CD4-positive, CD25-positive, alpha-beta regulatory T cell (primary cell): ENCODE data around the gene LYST. TPM values are rescaled to one million over a fixed set of nuclear protein-coding genes. Genes with fewer than 3 reads are reported as not detected.

Source experiments
- ATAC-seq, 2 donors: fragments of 150-1000 bp; cut with Tn5 transposase; one replicate each; pipeline ENCODE4 v1.10.0; 2021; ENCODE audit warnings: low read depth in 2 of 2, moderate number of reproducible peaks in 2 of 2, moderate library complexity in 1 of 2
- DNase-seq, 3 donors: peaks; one replicate each; pipeline versions ENCODE4 v3.0.0 to v3.0.0-alpha.2; 2012 to 2022; ENCODE audit warnings: mixed read lengths in 1 of 3
- H3K27ac ChIP-seq: one replicate; pipeline ENCODE4 v1.7.0; 2013; ENCODE audit warnings: mild to moderate bottlenecking, low read length; ENCODE audit not compliant: insufficient read depth, poor library complexity, severe bottlenecking
- H3K27me3 ChIP-seq: one replicate; pipeline ENCODE4 v1.7.0; 2013; ENCODE audit warnings: low read length; ENCODE audit not compliant: control insufficient read depth, insufficient read depth
- H3K36me3 ChIP-seq: one replicate; pipeline ENCODE4 v1.7.0; 2013; ENCODE audit warnings: mild to moderate bottlenecking, low read length, moderate library complexity; ENCODE audit not compliant: control insufficient read depth, insufficient read depth
- H3K4me1 ChIP-seq: 2 replicates; pipeline ENCODE4 v1.7.0; 2013; ENCODE audit warnings: mild to moderate bottlenecking, low read length; ENCODE audit not compliant: insufficient read depth, control insufficient read depth, poor library complexity, severe bottlenecking
- H3K4me3 ChIP-seq: one replicate; pipeline ENCODE4 v1.7.0; 2013; ENCODE audit warnings: low read depth, mild to moderate bottlenecking, low read length, moderate library complexity
- H3K9me3 ChIP-seq, 2 experiments: 1 replicate in 1 of 2; 2 replicates in 1 of 2; pipeline ENCODE4 v1.7.0; 2013; ENCODE audit warnings: low read length in 2 of 2, mild to moderate bottlenecking in 1 of 2, moderate library complexity in 1 of 2; ENCODE audit not compliant: control insufficient read depth in 2 of 2
- H3K27ac Mint-ChIP-seq, 3 donors: one replicate each; pipeline ENCODE4 v1.8.0; 2020 to 2022; ENCODE audit warnings: mild to moderate bottlenecking in 3 of 3, mixed read lengths in 3 of 3, moderate library complexity in 2 of 3
- H3K27me3 Mint-ChIP-seq: one replicate; pipeline ENCODE4 v1.8.0; 2022; ENCODE audit warnings: mild to moderate bottlenecking, mixed read lengths
- H3K36me3 Mint-ChIP-seq: one replicate; pipeline ENCODE4 v1.8.0; 2020; ENCODE audit warnings: mixed read lengths
- H3K4me1 Mint-ChIP-seq, 4 donors: one replicate each; pipeline ENCODE4 v1.8.0; 2020 to 2022; ENCODE audit warnings: mixed read lengths in 4 of 4, mild to moderate bottlenecking in 1 of 4
- H3K4me3 Mint-ChIP-seq, 4 donors: one replicate each; pipeline ENCODE4 v1.8.0; 2020 to 2022; ENCODE audit warnings: mild to moderate bottlenecking in 4 of 4, mixed read lengths in 4 of 4, moderate library complexity in 3 of 4
- H3K9me3 Mint-ChIP-seq, 7 donors: one replicate each; pipeline ENCODE4 v1.8.0; 2020 to 2022; ENCODE audit warnings: mixed read lengths in 7 of 7, mild to moderate bottlenecking in 3 of 7, moderate library complexity in 2 of 7
- polyA plus RNA-seq, 4 donors: library from polyadenylated mRNA; unstranded; fragments of 300-500 nt; fragmentation: Illumina TruSeq; gene quantifications; one replicate each; pipeline ENCODE4 v1.2.3, GENCODE V29; 2021
- total RNA-seq: library from RNA; stranded (reverse); gene quantifications from one replicate; pipeline ENCODE4 v1.2.3, GENCODE V29; 2022

LYST gene
- total and polyA plus RNA-seq, 5 donors from 2014 or later, result 8.1 to 32.5 (median 9.6) TPM

GRCh38 chr1:235708390-235708962 lies 158.2 kb downstream of the LYST start:
- Histone ChIP-seq H3K9me3 (no peaks in the 10 kb centered on the region), H3K27me3 (no peaks in the 10 kb centered on the region), H3K4me3 (no peak overlapping the region), H3K27ac (no peak overlapping the region), H3K4me1 (no peaks in the 10 kb centered on the region), H3K36me3 (peaks cover 9% of the 10 kb centered on the region)
- H3K27ac Mint-ChIP-seq, result no peak overlapping the region
- no peaks in the 10 kb centered on the region for H3K27me3 Mint-ChIP-seq
- no peak overlapping the region for H3K4me3 Mint-ChIP-seq
- peaks cover 55% of the 10 kb centered on the region for H3K36me3 Mint-ChIP-seq
- no peaks in the 10 kb centered on the region for H3K9me3 Mint-ChIP-seq
- ATAC-seq (no peak), DNase-seq (no peak)
- H3K4me1 Mint-ChIP-seq, result peaks cover 0 to 2% (median 0%) of the 10 kb centered on the region in 4 donors

- ATAC-seq (no peak), DNase-seq (no peak)
- Histone ChIP-seq H3K4me1 (no peaks in the 10 kb centered on the region), H3K27me3 (no peaks in the 10 kb centered on the region), H3K36me3 (peaks cover 21% of the 10 kb centered on the region), H3K9me3 (no peaks in the 10 kb centered on the region), H3K27ac (no peak overlapping the region), H3K4me3 (no peak overlapping the region)
- Mint-ChIP-seq H3K36me3 (peaks cover 61% of the 10 kb centered on the region), H3K4me1 (no peaks in the 10 kb centered on the region), H3K4me3 (no peak overlapping the region), H3K9me3 (no peaks in the 10 kb centered on the region), H3K27ac (no peak overlapping the region), H3K27me3 (no peaks in the 10 kb centered on the region)
These were observed 163.2 kb downstream of the LYST start for GRCh38 chr1:235703506-235703905.

- Mint-ChIP-seq H3K27me3 (no peaks in the 10 kb centered on the region), H3K4me1 (peaks cover 0 to 2% (median 0%) of the 10 kb centered on the region in 4 donors), H3K36me3 (peaks cover 59% of the 10 kb centered on the region), H3K27ac (peak overlapping the region in 1 of 3 donors; percentile 47), H3K9me3 (no peaks in the 10 kb centered on the region), H3K4me3 (no peak overlapping the region)
- no peak overlapping the region for H3K27ac ChIP-seq
- DNase-seq, result no peak
- no peak overlapping the region for H3K4me3 ChIP-seq
- no peaks in the 10 kb centered on the region for H3K4me1 ChIP-seq
- peaks cover 19% of the 10 kb centered on the region for H3K36me3 ChIP-seq
- ATAC-seq, result no peak
- no peaks in the 10 kb centered on the region for H3K27me3 ChIP-seq
- no peaks in the 10 kb centered on the region for H3K9me3 ChIP-seq
These were observed 164.3 kb downstream of the LYST start for GRCh38 chr1:235702412-235702811.

- peak overlapping the region in 1 of 3 donors; percentile 2 for H3K27ac Mint-ChIP-seq
- H3K36me3 Mint-ChIP-seq, result peaks cover 68% of the 10 kb centered on the region
These were observed 169.2 kb downstream of the LYST start for GRCh38 chr1:235697508-235697907.

GRCh38 chr1:235689356-235689755 lies 177.3 kb downstream of the LYST start:
- Mint-ChIP-seq H3K27me3 (no peaks in the 10 kb centered on the region), H3K36me3 (peaks cover 47% of the 10 kb centered on the region), H3K9me3 (no peaks in the 10 kb centered on the region), H3K27ac (no peak overlapping the region), H3K4me1 (no peaks in the 10 kb centered on the region), H3K4me3 (no peak overlapping the region)
- Histone ChIP-seq H3K4me1 (no peaks in the 10 kb centered on the region), H3K27ac (no peak overlapping the region), H3K4me3 (no peak overlapping the region), H3K27me3 (no peaks in the 10 kb centered on the region), H3K9me3 (no peaks in the 10 kb centered on the region), H3K36me3 (peaks cover 15% of the 10 kb centered on the region)
- ATAC-seq, result no peak
- DNase-seq, result no peak

More at GRCh38 chr1:235697508-235697907, 169.2 kb downstream of the LYST start:
- H3K4me1 Mint-ChIP-seq, result peaks cover 0 to 4% (median 0%) of the 10 kb centered on the region in 4 donors
- no peaks in the 10 kb centered on the region for H3K27me3 ChIP-seq
- DNase-seq (peak in 1 of 3 donors; percentile 35), ATAC-seq (no peak)
- H3K4me3 Mint-ChIP-seq, result no peak overlapping the region
- peaks cover 18% of the 10 kb centered on the region for H3K36me3 ChIP-seq
- no peak overlapping the region for H3K27ac ChIP-seq
- no peak overlapping the region for H3K4me3 ChIP-seq
- H3K9me3 ChIP-seq, result no peaks in the 10 kb centered on the region
- no peaks in the 10 kb centered on the region for H3K4me1 ChIP-seq
- H3K9me3 Mint-ChIP-seq, result no peaks in the 10 kb centered on the region
- no peaks in the 10 kb centered on the region for H3K27me3 Mint-ChIP-seq

- no peak for DNase-seq
- no peak overlapping the region for H3K27ac ChIP-seq
- peaks cover 48% of the 10 kb centered on the region for H3K36me3 Mint-ChIP-seq
- peaks cover 15% of the 10 kb centered on the region for H3K36me3 ChIP-seq
- H3K4me1 ChIP-seq, result no peaks in the 10 kb centered on the region
- H3K9me3 ChIP-seq, result no peaks in the 10 kb centered on the region
- no peak overlapping the region for H3K27ac Mint-ChIP-seq
- no peak overlapping the region for H3K4me3 Mint-ChIP-seq
- H3K27me3 ChIP-seq, result no peaks in the 10 kb centered on the region
- no peak overlapping the region for H3K4me3 ChIP-seq
- H3K9me3 Mint-ChIP-seq, result no peaks in the 10 kb centered on the region
- no peak for ATAC-seq
- H3K27me3 Mint-ChIP-seq, result no peaks in the 10 kb centered on the region
- no peaks in the 10 kb centered on the region for H3K4me1 Mint-ChIP-seq
These were observed 178.6 kb downstream of the LYST start for GRCh38 chr1:235688096-235688495.

GRCh38 chr1:235683653-235684052 lies 183.1 kb downstream of the LYST start:
- Mint-ChIP-seq H3K27ac (no peak overlapping the region), H3K4me3 (no peak overlapping the region), H3K36me3 (peaks cover 51% of the 10 kb centered on the region), H3K9me3 (peaks cover 0 to 1% (median 0%) of the 10 kb centered on the region in 7 donors), H3K4me1 (no peaks in the 10 kb centered on the region), H3K27me3 (no peaks in the 10 kb centered on the region)
- peaks cover 8% of the 10 kb centered on the region for H3K36me3 ChIP-seq
- H3K4me3 ChIP-seq, result no peak overlapping the region
- H3K9me3 ChIP-seq, result no peaks in the 10 kb centered on the region
- no peak overlapping the region for H3K27ac ChIP-seq
- ATAC-seq (no peak), DNase-seq (no peak)
- H3K27me3 ChIP-seq, result no peaks in the 10 kb centered on the region
- H3K4me1 ChIP-seq, result no peaks in the 10 kb centered on the region

- peaks cover 0 to 1% (median 0%) of the 10 kb centered on the region in 7 donors for H3K9me3 Mint-ChIP-seq
- Histone ChIP-seq H3K27me3 (no peaks in the 10 kb centered on the region), H3K4me1 (no peaks in the 10 kb centered on the region), H3K27ac (no peak overlapping the region), H3K36me3 (peaks cover 12% of the 10 kb centered on the region), H3K4me3 (no peak overlapping the region), H3K9me3 (no peaks in the 10 kb centered on the region)
- no peaks in the 10 kb centered on the region for H3K4me1 Mint-ChIP-seq
- H3K36me3 Mint-ChIP-seq, result peaks cover 43% of the 10 kb centered on the region
- no peak overlapping the region for H3K27ac Mint-ChIP-seq
- DNase-seq (no peak), ATAC-seq (no peak)
- H3K27me3 Mint-ChIP-seq, result no peaks in the 10 kb centered on the region
- H3K4me3 Mint-ChIP-seq, result no peak overlapping the region
These were observed 184.5 kb downstream of the LYST start for GRCh38 chr1:235682216-235682615.
